Measurements from ENCODE around the gene SWI5.
A peak's percentile ranks its signal among the peaks of the same experiment; 100 is the strongest.
"Not testable (repeated sequence)": the region's sequence is repeated elsewhere in the genome, so short reads cannot be mapped to it uniquely, and the experiment has no call there.

SWI5 gene

DNA sequence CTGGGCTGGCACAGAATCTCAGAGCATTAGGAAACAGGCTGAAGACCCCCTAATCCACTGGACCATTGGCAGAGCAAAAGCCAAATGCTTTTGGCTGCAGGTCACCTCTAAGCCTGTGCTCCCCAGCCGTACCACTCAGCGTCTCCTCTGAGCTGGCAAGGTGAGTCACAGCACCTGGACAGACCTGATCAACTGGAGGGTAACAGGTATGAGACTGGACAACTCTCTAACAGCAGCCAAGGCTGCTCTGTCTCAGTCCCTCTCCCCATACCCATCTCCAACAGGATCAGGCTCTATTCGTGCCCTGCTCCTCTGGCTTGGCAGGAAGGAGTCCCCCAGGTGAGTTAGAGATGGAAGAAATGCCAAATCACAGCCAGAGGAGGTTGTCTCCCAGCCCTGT is 5.0 kb upstream of the SWI5 start:
- no peak overlapping the region for H3K4me3 ChIP-seq (ENCODE audit: low read depth, low read length)
- TF ChIP-seq CTCF (IDR thresholded peaks at IDR 0.05; ENCODE audit: insufficient read depth, low read depth, low read length, missing control alignments), result no peak
- DNase-seq (ENCODE audit: low read depth), result no peak

GRCh38 chr9:128271512-128271911 is 4.6 kb upstream of the SWI5 start:
- no peak overlapping the region for H3K4me3 ChIP-seq (ENCODE audit: low read depth, low read length)
- no peak for TF ChIP-seq CTCF (IDR thresholded peaks at IDR 0.05; ENCODE audit: insufficient read depth, low read depth, low read length, missing control alignments)
- DNase-seq (ENCODE audit: low read depth), result no peak

DNA sequence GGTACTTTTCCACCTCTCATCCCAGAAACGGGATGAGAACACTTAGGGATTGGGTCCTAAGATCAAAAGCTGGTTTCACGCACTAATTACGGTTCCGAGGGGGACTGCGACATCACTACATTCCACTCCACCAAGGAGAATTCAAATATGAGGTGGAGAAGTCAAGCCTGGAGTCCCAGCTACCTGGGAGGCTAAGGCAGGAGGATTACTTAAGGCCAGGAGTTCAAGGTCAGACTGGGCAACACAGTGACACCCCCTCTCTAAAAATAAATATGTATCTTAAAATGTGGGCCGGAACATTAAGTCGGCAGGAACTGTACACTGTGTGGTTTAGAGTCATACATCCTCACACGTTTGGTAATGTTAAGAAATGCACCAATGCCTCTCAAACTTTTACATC is 1.8 kb upstream of the SWI5 start:
- no peak for TF ChIP-seq CTCF (IDR thresholded peaks at IDR 0.05; ENCODE audit: insufficient read depth, low read depth, low read length, missing control alignments)
- DNase-seq (ENCODE audit: low read depth), result no peak
- no peak overlapping the region for H3K4me3 ChIP-seq (ENCODE audit: low read depth, low read length)

DNA sequence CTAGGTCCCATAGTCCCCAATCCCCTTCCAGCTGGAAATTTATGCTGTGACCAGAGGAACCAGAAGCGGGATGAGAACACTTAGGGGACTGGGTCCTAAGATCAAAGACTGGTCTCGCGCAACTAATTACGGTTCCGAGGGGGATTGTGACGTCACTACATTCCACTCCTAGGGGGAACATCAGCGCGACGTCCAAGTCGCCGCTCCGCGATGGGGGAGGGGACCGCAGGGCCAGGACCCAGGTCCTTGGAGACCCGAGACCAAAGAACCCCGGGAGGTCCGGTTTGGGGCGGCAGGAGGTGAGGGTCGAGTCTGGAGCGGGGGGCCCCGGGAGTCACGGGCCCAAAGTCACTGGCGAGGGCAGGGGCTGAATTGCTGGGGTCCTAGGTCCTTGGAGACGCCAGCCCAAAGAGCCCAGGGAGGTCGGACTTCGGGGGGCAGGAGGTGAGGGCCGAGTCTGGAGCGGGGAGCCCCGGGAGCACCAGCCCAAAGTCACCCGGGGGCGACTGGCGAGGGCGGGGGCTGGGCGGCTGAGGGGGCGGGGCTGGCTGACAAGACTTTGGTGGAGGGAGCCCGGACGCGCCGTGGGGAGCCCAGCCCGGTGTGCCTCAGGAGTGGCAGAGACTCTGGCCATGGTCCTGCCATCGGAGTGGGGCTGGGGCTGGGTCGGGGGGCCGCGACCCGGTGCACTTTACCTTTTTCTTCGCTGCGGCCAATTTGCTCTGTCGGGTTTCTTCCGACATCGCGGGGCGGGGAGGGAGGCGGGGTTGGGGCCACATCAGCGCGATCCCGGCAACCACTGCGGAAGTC is 673 bp upstream of the SWI5 start, which contains the start of gene GOLGA2:
Gene GOLGA2 (minus strand): TSS at position 810 of the 810 bp plus-strand sequence. CDS start 31 bp downstream, at position 779.
- peak; percentile 33 for DNase-seq (ENCODE audit: low read depth)
- TF ChIP-seq CTCF (IDR thresholded peaks at IDR 0.05; ENCODE audit: insufficient read depth, low read depth, low read length, missing control alignments), result no peak
- H3K4me3 ChIP-seq (ENCODE audit: low read depth, low read length), result peak within 1 kb of the TSS; percentile 95

- no peak for TF ChIP-seq CTCF (IDR thresholded peaks at IDR 0.05; ENCODE audit: insufficient read depth, low read depth, low read length, missing control alignments)
- DNase-seq (ENCODE audit: low read depth), result peak; percentile 18
Measured at GRCh38 chr9:128276574-128277270, 646 bp downstream of the SWI5 start.

GRCh38 chr9:128279088-128280073 is 3.3 kb downstream of the SWI5 start:
- not testable (repeated sequence) for DNase-seq (ENCODE audit: low read depth); H3K4me3 ChIP-seq (ENCODE audit: low read depth, low read length)

More at GRCh38 chr9:128276574-128277270, 646 bp downstream of the SWI5 start:
- H3K4me3 ChIP-seq (ENCODE audit: low read depth, low read length), result peak overlapping the region; percentile 63
